ENCODE measurements around the gene CALHM2. TPM values are rescaled to one million over a fixed set of nuclear protein-coding genes. Genes with fewer than 3 reads are reported as not detected.

The CALHM2 gene
- polyA plus RNA-seq, 3 donors, result 10.0 to 12.6 (median 11.7) TPM

GRCh38 chr10:103451091-103451813 lies 918 bp downstream of the CALHM2 start:
- DNase-seq (ENCODE audit: low read depth in 3 of 3, low spot score in 2 of 3), result no peak

DNA sequence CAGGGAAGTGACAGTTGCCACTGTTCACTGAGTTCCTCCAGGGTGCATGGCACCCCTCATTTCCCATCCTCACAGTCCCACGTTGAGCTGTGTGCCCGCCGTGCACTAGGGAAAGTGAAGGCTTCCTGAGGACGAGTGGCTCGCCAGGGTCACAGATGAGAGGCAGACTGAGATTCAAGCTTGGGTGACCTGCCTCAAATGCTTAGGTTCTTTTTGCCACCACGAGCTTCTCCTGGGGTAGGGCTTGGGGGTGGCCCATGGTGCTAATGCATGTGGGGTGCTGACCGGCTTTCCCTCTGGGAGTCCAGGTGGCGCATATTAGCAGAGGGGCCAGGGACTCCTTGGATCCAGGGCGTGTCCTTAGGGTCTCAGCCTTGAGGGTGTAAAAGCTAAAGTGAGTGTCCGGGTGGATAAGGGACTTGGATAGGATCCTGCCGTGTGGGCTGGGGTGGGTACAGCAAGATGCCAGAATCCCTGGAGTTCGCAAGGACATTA lies 1.9 kb downstream of the CALHM2 start:
- DNase-seq (ENCODE audit: low read depth in 3 of 3, low spot score in 2 of 3), result no peak

DNA sequence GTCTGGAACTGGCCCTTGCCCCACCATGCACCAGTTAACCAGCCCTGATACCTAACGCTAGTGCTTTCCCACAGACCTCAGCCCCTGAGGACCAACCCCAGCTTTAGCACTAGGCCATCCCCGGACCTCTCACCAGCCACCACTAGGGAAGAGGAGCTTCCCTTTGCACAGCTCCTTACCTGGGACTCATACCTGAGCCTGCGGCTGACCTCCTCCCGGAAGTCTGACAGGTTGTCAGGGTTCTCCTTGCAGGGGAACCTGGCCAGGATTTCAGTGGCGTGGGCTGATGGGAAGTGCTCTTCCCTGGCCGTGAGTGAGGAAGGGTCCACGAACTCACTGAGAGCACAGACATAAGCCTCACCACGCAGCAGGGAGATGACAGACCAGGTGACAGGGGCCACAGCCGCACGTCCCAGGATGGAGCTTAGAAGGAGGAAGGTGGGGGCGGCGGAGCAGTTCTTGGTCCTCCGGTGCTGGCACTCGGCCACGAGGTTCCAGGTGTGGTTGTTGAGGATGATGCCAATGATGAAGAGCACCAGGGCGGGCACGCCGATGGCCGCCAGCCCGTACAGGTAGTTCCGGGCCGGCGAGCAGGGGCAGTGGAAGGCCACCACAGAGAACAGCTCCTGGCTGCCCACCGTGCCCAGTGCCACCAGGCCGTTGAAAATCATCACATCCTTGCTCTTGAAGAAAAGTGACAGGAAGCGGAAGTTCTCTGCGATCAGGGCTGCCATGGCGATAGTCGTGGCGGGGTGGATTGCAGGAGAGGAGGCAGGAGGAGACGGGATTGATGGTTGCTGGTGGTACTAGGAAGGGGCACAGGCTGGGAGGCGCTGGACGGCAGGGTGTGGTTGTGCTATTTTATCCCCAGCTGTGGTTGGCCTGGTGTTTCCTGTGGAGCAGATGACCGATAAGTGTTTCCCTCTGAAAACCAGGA lies 2.7 kb downstream of the CALHM2 start:
- DNase-seq (ENCODE audit: low read depth in 3 of 3, low spot score in 2 of 3), result no peak

DNA sequence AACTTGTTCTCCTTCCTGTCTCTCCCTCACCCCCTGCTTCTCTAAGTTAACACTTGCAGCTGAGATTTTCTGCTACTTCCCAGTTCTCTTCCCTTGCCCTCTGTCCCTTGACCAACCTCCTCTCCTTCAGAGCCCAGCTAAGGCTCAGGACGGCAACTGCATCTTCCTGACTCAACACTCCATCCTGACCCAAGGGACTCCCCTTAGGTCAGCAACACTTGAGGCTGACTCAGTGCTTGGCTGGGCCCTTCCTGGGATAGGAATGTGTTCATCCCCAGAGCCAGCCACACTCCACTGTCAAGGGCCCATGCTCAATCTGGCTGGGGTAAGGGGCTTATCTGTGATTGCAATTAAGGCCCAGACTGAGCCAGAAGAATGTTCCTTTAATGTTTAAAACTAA lies 3.4 kb downstream of the CALHM2 start:
- no peak for DNase-seq (ENCODE audit: low read depth in 3 of 3, low spot score in 2 of 3)

- no peak for DNase-seq (ENCODE audit: low read depth in 3 of 3, low spot score in 2 of 3)
Measured at GRCh38 chr10:103447187-103447586, 5.0 kb downstream of the CALHM2 start.

GRCh38 chr10:103445767-103446567 lies 6.2 kb downstream of the CALHM2 start:
- no peak for DNase-seq (ENCODE audit: low read depth in 3 of 3, low spot score in 2 of 3)

DNA sequence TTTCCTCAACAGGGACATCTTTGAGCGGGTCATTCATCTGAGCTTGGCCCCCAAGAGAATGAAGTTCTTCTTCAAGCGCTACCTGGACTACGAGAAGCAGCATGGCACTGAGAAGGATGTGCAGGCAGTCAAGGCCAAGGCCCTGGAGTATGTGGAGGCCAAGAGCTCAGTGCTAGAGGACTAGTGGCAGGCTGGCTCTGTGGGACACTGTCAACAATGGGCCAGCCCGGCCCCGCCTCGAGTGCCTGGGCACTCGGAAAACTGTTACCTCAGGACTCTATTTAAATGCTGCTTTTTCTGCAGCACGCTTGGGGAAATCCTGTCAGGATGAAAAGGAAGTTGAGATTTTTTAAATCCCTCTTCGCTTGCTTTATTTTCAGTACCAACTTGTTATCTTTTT lies 6.8 kb downstream of the CALHM2 start:
- DNase-seq (ENCODE audit: low read depth in 3 of 3, low spot score in 2 of 3), result no peak

DNA sequence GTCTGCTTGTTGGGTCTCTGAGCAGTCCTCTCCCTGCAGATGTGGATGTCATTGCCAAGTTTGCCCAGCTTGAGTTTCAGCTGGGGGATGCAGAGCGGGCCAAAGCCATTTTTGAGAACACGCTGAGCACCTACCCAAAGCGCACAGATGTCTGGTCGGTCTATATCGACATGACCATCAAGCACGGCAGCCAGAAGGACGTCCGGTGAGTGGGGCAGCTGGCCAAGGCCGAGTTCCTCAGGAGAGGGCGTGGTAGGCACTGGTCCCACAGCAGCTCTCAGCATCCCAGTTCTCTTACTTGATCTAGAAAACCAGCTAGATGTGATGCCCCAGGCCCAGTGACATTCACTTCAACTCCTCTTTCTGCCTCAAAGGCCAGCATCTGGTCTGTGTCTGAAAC lies 7.7 kb downstream of the CALHM2 start:
- no peak for DNase-seq (ENCODE audit: low read depth in 3 of 3, low spot score in 2 of 3)

DNA sequence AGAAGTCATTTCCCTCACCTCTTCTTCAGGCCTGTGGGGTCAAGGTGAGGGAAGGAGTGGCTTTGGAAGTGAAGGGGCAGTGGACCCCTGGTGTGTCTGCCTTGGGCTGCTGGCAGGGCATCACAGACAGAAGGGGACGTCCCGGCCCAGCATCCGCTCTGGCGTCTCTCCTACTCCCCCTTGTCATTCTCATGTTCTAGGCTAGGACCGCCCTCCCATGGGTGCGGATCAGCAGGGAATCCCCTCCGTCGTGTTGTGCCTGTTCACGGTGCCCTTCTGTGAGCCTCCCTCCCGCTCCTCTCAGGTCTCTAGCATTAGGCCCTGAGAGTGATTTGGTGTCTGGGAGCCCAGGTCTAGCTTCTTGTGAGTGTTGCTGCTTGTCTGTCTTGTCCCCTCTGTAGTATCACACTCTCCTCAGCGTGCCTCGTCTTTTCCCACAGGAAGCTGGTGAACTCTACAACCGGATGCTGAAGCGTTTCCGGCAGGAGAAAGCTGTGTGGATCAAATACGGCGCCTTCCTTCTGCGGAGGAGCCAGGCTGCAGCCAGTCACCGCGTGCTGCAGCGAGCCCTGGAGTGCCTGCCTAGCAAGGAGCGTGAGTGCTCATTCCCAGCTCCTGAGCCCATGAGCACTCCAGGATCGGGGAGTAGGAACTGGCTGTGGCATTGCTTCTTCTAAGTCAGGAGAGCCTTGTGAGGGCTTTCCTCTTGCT lies 8.5 kb downstream of the CALHM2 start:
- DNase-seq (ENCODE audit: low read depth in 3 of 3, low spot score in 2 of 3), result no peak

DNA sequence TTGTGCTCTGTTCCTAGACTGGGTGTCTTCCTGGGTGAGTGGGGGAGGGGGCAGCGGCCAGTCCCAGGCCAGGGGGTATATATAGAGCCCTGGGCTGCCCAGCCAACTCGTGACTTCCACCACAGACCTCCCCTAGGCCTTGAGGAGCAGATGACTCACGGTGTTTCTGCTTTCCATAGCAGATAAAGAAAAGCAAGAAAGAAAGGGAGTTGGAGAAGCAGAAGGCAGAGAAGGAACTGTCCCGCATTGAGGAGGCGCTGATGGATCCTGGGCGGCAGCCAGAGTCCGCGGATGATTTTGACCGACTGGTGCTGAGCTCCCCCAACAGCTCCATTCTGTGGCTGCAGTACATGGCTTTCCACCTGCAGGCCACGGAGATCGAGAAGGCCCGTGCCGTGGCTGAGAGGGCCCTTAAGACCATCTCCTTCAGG lies 10.1 kb downstream of the CALHM2 start:
- DNase-seq (ENCODE audit: low read depth in 3 of 3, low spot score in 2 of 3), result no peak

DNA sequence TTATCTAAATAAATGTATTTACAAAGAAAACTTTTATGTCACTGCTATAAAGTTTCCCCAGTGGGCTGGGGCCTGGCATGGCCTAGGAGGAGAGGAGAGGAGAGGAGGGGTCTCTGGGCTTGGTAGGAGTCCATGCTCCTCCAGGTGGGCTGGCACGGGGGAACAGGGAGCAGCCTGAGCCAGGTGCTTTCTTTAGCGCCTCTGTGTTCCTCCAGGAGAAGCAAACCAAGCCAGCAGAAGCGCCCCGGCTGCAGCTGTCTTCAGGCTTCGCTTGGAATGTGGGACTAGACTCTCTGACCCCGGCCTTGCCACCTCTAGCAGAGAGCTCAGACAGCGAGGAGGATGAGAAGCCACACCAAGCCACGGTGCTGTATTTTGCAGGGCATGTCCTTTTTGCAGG lies 10.6 kb downstream of the CALHM2 start:
- no peak for DNase-seq (ENCODE audit: low read depth in 3 of 3, low spot score in 2 of 3)

DNA sequence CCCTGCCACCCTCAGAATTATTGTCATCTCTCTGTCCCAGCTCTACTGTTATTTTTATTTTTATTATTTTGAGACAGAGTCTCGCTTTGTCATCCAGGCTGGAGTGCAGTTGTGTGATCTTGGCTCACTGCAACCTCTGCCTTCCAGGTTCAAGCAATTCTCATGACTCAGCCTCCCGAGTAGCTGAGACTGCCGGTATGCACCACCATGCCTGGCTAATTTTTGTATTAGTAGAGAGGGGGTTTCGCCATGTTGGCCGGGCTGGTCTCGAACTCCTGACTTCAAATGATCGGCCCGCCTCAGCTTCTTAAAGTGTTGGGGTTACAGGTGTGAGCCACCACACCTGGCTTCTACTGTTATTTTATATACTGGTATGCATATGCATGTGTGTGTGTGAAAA lies 11.0 kb downstream of the CALHM2 start:
- no peak for DNase-seq (ENCODE audit: low read depth in 3 of 3, low spot score in 2 of 3)

- DNase-seq (ENCODE audit: low read depth in 3 of 3, low spot score in 2 of 3), result no peak
Measured at GRCh38 chr10:103440416-103440815, 11.8 kb downstream of the CALHM2 start.

DNA sequence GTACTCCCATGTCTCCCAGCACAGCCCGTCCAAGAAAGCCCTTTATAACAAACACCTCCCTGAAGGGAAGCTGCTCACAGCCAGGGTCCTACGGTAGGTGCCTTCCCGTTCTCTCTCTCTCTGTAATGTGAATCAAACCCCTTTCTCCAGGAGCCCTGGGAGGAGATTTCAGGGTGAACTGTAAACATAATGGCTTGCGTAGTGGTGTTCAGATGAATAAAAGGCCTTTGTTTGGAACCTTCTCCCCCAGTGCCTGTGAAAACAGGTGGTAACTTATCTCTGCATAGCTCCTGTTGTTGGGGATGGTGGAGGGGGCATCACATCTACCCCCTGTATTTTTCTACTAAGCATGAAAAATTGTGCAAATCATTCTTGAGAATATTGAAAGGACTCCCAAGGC lies 12.4 kb downstream of the CALHM2 start:
- no peak for DNase-seq (ENCODE audit: low read depth in 3 of 3, low spot score in 2 of 3)

- no peak for DNase-seq (ENCODE audit: low read depth in 3 of 3, low spot score in 2 of 3)
Measured at GRCh38 chr10:103433858-103434257, 18.3 kb downstream of the CALHM2 start.

- DNase-seq (ENCODE audit: low read depth in 3 of 3, low spot score in 2 of 3), result no peak
Measured at GRCh38 chr10:103431902-103432301, 20.3 kb downstream of the CALHM2 start.

- DNase-seq (ENCODE audit: low read depth in 3 of 3, low spot score in 2 of 3), result no peak
Measured at GRCh38 chr10:103429647-103430046, 22.5 kb downstream of the CALHM2 start.

DNA sequence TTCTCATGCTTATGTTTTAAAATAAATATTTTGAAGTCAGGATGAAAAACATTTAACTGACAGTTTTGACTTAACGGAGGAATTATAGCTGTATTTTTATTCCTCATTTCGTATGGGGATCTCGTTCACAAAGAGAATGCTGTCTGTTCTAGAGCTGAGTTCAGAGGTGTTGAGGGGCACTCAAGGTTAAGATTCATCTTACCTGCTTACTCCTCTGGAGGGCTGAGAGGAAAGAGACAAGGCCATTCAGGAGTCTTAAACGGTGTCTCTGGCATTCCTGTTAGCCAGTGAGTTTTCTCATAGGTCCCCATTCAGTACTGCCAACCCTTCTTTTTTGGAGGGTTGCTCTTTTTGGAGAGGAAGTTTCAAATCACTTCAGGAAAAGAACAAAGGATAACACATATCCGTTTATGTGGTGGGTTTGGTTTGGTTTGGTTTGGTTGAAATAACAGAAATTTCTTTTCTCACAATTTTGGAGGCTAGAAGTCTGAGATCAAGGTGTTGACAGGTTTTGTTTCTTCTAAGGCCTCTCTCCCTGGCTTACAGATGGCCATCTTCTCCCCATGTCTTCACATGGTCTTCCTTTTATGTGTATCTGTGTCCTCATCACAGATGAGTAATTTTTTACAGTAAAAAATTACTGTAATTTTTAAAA lies 23.1 kb downstream of the CALHM2 start:
- no peak for DNase-seq (ENCODE audit: low read depth in 3 of 3, low spot score in 2 of 3)

DNA sequence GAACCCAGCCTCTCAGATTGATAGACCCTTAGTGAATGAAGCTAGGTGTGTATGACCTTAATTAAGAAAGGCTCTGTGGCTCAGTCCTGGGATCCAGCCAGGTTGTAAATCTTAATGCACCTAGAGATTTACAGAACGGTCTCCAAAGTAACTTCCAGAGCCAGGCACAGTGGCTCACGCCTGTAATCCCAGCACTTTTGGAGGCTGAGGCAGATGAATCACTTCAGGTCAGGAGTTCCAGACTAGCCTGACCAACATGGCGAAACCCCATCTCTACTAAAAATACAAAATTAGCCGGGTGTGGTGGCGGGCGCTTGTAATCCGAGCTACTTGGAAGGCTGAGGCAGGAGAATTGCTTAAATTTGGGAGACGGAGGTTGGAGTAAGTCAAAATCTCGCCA lies 24.3 kb downstream of the CALHM2 start:
- DNase-seq (ENCODE audit: low read depth in 3 of 3, low spot score in 2 of 3), result no peak

- no peak for DNase-seq (ENCODE audit: low read depth in 3 of 3, low spot score in 2 of 3)
Measured at GRCh38 chr10:103423748-103424147, 28.4 kb downstream of the CALHM2 start.
